ENCODE measurements around the gene MOV10L1. TPM values are rescaled to one million over a fixed set of nuclear protein-coding genes. Genes with fewer than 3 reads are reported as not detected.
"Not testable (repeated sequence)": the region's sequence is repeated elsewhere in the genome, so short reads cannot be mapped to it uniquely, and the experiment has no call there.

MOV10L1 gene
- total RNA-seq, 1 donor from 2014 or later, result 0.78 TPM

GRCh38 chr22:50078246-50078645 lies 11.6 kb upstream of the MOV10L1 start:
- DNase-seq, result no peak

GRCh38 chr22:50078761-50079160 lies 11.0 kb upstream of the MOV10L1 start:
- no peak for DNase-seq

DNA sequence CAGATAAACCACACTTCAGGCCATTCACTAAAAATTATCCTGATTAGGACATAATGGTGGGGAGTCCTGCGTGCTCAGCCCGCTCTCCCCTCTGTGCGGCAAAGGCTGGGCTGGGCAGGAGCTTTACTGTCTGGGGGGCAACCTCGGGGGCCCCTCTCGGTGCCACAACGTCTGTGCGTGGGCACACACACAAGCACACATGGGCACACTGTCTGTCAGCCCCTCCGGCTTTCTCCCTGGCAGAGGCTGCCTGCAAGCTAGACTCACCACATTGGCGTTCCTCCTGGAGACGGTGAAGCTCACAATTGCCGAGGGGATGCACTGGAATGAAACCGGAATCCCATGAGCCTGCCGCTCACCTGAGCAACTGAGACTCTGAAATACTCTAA lies 9.7 kb upstream of the MOV10L1 start:
- DNase-seq, result no peak

DNA sequence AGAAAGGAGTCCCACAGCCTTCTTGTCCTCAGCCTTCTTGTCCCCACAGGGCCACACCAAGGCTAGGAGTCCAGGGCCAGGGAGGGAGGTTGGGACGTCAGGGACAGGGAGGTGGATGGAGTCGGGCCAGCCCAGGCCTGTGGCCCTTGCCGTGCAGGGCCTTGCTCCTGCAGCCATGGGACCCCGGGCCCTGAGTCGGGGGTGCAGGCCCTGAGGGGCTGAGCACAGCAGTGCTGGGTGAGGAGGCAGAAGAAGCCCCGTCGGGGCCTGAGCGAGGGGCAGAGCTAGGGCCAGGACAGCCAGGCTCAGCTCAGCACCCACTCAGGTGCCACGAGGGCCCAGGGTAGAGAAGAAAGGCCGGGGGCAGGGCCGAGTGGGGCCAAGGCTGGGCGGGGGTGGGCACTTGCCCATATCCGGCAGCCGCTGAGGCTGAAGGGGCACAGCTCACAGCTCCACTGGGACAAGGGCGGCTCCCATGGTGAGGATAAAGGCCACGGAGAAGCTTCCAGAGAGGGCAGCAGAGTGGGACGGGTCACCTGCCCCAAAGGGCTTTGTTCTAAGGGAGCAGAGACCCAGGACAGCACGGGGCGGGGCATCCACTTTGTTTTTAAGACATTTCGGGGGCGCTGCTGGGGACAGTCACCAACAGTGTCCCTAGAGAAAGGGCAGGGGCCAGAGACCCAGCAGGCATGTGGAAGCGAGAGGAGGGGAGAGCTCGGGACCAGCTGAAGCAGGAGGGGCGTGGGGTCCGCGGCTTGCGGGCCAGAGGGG lies 8.2 kb upstream of the MOV10L1 start:
- no peak for DNase-seq

DNA sequence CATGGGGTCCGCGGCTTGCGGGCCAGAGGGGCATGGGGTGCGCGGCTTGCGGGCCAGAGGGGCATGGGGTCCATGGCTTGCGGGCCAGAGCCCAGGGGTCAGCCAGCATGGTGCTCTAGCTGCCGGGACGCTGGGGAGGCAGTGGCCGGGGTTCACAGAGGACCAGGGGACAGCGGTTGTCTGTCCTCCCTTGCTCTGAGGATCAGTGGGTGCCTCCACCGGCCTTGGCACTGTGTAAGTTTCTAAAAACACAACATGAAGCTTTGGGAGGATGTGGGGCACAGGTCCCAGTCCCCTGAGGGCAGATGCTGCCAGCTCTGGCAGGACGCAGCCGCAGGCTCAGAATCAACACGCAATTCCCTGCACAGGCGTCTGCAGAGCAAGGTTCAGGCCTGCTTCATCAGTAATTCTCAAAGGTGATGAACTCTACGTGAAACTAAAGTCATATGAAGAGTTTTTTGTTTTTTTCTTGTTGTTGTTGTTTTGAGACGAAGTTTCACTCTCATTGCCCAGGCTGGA lies 7.5 kb upstream of the MOV10L1 start:
- DNase-seq, result no peak

GRCh38 chr22:50082961-50083461 lies 6.8 kb upstream of the MOV10L1 start:
- DNase-seq, result no peak

GRCh38 chr22:50083462-50084079 lies 6.2 kb upstream of the MOV10L1 start:
- DNase-seq, result no peak

DNA sequence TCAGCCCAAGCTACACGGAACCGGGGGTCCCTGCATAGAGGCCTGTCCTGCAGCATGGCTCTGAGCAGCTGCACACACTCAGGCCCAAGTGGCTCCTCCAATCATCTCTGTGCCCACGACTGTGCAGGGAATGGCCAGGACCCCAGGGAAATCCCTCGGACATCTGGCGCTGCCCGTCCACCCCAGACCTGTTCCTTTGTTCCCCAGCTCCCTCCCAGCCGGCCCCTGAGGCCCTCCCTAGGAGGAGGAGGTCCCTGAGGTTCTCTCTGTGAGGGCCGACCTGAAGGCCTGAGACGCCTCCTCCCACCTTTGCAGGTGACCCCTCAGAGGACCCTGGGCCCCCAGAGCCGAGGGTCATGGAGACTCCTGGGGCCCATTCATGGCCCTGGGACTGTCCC lies 5.7 kb upstream of the MOV10L1 start:
- DNase-seq, result no peak

- no peak for DNase-seq
Observed at GRCh38 chr22:50084614-50085021, 5.2 kb upstream of the MOV10L1 start.

DNA sequence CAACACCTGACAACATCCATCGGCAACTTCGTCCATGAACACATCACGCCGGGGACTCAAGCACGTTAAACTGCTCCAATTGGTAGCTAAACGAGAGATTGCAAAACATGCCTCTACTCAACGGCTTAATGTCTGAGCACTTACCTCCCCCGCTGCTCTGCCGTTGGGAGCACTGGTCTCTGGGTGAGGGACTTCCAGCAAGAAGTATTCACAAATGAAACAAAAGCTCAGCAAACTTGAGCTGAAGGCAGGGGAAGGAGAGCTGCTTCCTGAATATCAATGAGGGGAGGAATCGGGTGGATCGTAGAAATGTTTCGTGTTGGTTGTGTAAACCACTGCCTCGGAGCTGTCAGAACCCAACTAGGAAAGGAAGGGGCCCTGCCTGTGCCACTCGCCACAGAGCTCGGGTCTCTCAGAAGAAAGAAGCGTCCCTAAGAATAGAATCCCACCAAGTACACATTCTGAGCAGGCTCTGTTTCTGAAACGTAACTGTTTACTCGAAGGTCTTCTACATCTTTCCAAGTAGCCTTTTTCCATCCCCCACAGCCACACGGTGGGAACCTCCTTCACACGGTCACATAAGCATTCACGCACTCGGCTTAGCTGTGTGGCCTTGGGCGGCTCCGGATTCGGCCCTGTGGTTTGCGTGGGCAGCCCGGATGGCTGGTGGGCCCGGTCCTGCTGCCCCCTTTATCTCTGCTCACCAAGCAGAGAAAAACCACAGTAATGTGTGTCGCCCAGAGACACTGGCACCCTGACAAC lies 4.4 kb upstream of the MOV10L1 start, which contains the start of gene MLC1:
TSS of gene MLC1 (minus strand) at position 216 of the 762 bp plus-strand sequence. CDS start 524 bp downstream, outside the sequence.
- no peak for DNase-seq

DNA sequence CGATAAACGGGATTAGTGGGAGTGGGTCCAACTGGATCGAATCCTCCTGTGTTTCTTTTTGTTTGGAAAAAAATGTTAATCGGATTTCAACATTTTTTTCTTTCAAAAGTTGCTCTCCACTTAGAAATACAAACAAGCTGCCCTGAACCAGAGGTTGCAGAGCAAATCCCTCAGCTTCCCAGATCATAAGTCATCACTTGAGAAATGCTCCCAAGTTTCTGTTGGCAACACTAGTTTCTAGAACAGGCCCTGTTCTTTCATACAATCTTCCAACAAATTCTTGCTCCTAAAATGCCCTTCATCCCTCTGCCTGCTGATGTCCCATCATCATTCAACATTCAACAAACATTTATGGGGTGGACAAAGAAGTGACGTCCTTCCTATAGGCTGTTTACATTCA lies 3.3 kb upstream of the MOV10L1 start:
- DNase-seq, result no peak

DNA sequence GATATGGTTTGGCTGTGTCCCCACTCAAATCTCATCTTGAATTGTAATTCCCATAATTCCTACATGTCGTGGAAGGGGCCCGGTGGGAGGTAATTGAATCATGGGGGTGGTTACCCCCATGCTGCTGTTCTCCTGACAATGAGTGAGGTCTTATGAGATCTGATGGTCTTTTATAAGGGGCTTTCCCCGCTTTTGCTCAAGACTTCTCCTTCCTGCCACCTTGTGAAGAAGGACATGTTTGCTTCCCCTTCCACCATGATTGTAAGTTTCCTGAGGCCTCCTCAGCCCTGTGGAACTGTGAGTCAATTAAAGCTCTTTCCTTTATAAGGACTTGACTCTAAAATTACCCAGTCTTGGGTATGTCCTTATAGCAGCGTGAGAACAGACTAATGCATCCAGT lies 2.8 kb upstream of the MOV10L1 start:
- not testable (repeated sequence) for DNase-seq

- no peak for DNase-seq
Observed at GRCh38 chr22:50087646-50088045, 2.2 kb upstream of the MOV10L1 start.

DNA sequence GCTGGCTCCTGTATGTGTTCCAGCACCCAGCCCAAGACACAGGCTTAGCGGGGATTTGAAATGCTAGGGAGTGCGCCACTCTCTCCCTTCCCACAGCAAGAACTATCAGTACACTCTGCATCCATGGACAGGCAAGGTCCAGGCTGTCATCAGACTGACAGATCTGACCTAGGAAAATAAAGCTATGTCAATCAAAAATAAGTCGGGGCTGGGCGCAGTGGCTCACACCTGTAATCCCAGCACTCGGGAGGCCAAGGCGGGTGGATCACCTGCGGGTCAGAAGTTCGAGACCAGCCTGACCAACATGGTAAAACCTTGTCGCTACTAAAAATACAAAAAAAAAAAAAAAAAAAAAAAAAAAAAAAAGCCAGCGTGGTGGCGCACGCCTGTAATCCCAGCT lies 1.7 kb upstream of the MOV10L1 start:
- no peak for DNase-seq

GRCh38 chr22:50089231-50089630 lies 575 bp upstream of the MOV10L1 start:
- no peak for DNase-seq

- DNase-seq, result no peak
Observed at GRCh38 chr22:50090412-50090714, 557 bp downstream of the MOV10L1 start.

GRCh38 chr22:50091092-50091768 lies 1.4 kb downstream of the MOV10L1 start:
- no peak for DNase-seq

DNA sequence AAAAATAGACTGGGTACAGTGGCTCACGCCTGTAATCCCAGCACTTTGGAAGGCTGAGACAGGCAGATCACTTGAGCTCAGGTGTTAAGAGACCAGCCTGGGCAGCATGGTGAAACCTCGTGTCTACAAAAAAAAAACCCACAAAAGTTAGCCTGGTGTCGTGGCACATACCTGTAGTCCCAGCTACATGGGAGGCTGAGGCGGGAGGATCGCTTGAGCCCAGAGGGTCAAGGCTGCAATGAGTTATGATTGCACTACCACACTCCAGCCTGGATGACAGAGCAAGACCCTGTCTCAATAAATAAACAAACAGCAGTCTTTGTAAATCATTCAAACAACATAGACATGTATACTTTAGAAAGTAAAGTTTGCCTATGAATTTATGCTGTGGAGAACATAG lies 2.5 kb downstream of the MOV10L1 start:
- no peak for DNase-seq

- DNase-seq, result no peak
Observed at GRCh38 chr22:50098052-50098451, 8.2 kb downstream of the MOV10L1 start.

GRCh38 chr22:50101870-50102565 lies 12.2 kb downstream of the MOV10L1 start:
- DNase-seq, result no peak

DNA sequence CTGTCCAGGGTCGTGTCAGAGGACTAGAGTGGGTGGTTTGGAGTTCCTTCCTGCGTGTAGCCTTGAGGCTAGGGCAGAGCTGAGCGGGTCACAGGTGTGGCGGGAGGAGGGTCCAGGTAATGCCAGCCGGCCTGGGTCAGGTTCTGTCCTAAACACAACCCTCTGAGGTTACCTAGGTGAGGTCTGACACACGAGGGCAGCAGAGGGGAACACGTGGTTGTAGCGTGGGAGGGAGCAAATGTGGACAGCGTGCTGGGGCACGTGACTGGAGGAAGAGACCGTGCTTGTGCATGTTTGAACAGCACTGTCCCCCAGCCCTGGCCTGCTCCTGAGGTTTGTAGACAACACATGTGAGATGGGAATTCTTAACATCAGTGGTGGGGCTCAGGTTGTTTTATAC lies 13.1 kb downstream of the MOV10L1 start:
- no peak for DNase-seq

- no peak for DNase-seq
Observed at GRCh38 chr22:50104141-50104544, 14.3 kb downstream of the MOV10L1 start.
